SK-N-SH (cell line): ENCODE measurements around the gene RHCE. TPM values are rescaled to one million over a fixed set of nuclear protein-coding genes. Genes with fewer than 3 reads are reported as not detected.
"Not testable (repeated sequence)": the region's sequence is repeated elsewhere in the genome, so short reads cannot be mapped to it uniquely, and the experiment has no call there.

ENCODE experiments used
- CTCF ChIA-PET: fragments of 300-600, 350-600 bp; formaldehyde crosslinking; extraction: SDS; loops from one replicate; lab custom pipeline; 2021; lab: Yijun Ruan, JAX
- POLR2A ChIA-PET: fragments of 350-600 bp; sonication (Branson Sonifier 250); formaldehyde crosslinking; extraction: SDS; loops from one replicate; lab custom pipeline; 2020; ENCODE audit warnings: antibody characterized with exemption, inconsistent platforms; lab: Yijun Ruan, JAX
- DNase-seq: peaks from one replicate; pipeline ENCODE4 v3.0.0; 2012
- H2AFZ ChIP-seq: fragments of 200-600 bp; sonication (generic); 2 replicates; pipeline ENCODE4 v1.8.1; 2016; ENCODE audit warnings: antibody characterized with exemption, mild to moderate bottlenecking, low read depth
- H3F3A ChIP-seq: fragments of 200-600 bp; sonication (generic); replicated peaks from 2 replicates; pipeline ENCODE3; 2016; ENCODE audit warnings: antibody characterized with exemption, mild to moderate bottlenecking; ENCODE audit not compliant: insufficient read depth
- H3K27ac ChIP-seq, 2 experiments: fragments of 200-500 bp in 1 of 2; fragments of 200-600 bp in 1 of 2; sonication (Bioruptor generic) in 1 of 2; sonication (generic), shearing (Covaris generic) in 1 of 2; 2 replicates each; pipeline versions ENCODE4 v1.5.1 to v1.6.1; 2014 to 2016; ENCODE audit warnings: low read depth in 2 of 2, inconsistent platforms in 1 of 2, low read length in 1 of 2, mild to moderate bottlenecking in 1 of 2, mixed read lengths in 1 of 2
- H3K27me3 ChIP-seq: fragments of 200-600 bp; sonication (generic), shearing (Covaris generic); 2 replicates; pipeline ENCODE4 v1.6.1; 2016; ENCODE audit warnings: mixed run types; ENCODE audit not compliant: insufficient read depth
- H3K36me3 ChIP-seq, 2 experiments: fragments of 200-500 bp in 1 of 2; fragments of 200-600 bp in 1 of 2; sonication (Bioruptor generic) in 1 of 2; sonication (generic) in 1 of 2; replicated peaks in 1 of 2; 2 replicates each; pipeline versions ENCODE3 to v1.5.1; 2014 to 2016; ENCODE audit warnings: low read length in 1 of 2, mild to moderate bottlenecking in 1 of 2; ENCODE audit not compliant: insufficient read depth in 2 of 2, control insufficient read depth in 1 of 2
- H3K4me1 ChIP-seq, 2 experiments: fragments of 200-500 bp in 1 of 2; fragments of 200-600 bp in 1 of 2; sonication (Bioruptor generic) in 1 of 2; sonication (generic), shearing (Covaris generic) in 1 of 2; 2 replicates each; pipeline versions ENCODE4 v1.5.1 to v1.6.1; 2014 to 2016; ENCODE audit warnings: low read depth in 1 of 2, low read length in 1 of 2, mixed run types in 1 of 2; ENCODE audit not compliant: insufficient read depth in 2 of 2, control insufficient read depth in 1 of 2
- H3K4me2 ChIP-seq: fragments of 200-600 bp; sonication (generic), shearing (Covaris generic); 2 replicates; pipeline ENCODE4 v1.6.1; 2017; ENCODE audit warnings: mixed run types
- H3K4me3 ChIP-seq, 2 experiments: fragments of 200-500 bp in 1 of 2; fragments of 200-600 bp in 1 of 2; sonication (Bioruptor generic) in 1 of 2; sonication (generic), shearing (Covaris generic) in 1 of 2; 2 replicates each; pipeline versions ENCODE4 v1.5.1 to v1.8.1; 2014 to 2016; ENCODE audit warnings: low read depth in 2 of 2, inconsistent platforms in 1 of 2, low read length in 1 of 2, mild to moderate bottlenecking in 1 of 2, mixed read lengths in 1 of 2, moderate library complexity in 1 of 2
- H3K79me2 ChIP-seq: fragments of 200-600 bp; sonication (generic); 2 replicates; pipeline ENCODE4 v1.8.1; 2017; ENCODE audit warnings: mild to moderate bottlenecking; ENCODE audit not compliant: insufficient read depth
- H3K9ac ChIP-seq: fragments of 200-600 bp; sonication (generic); 2 replicates; pipeline ENCODE4 v1.6.1; 2017; ENCODE audit warnings: mixed run types
- H3K9me2 ChIP-seq: fragments of 200-600 bp; sonication (generic); 2 replicates; pipeline ENCODE4 v1.6.1; 2017; ENCODE audit warnings: mixed run types
- H3K9me3 ChIP-seq: fragments of 200-600 bp; sonication (generic); 2 replicates; pipeline ENCODE4 v1.6.1; 2017; ENCODE audit warnings: mixed run types, mild to moderate bottlenecking, moderate library complexity
- H4K20me1 ChIP-seq: fragments of 200-600 bp; sonication (generic); 2 replicates; pipeline ENCODE4 v1.6.1; 2017; ENCODE audit warnings: mild to moderate bottlenecking, mixed run types; ENCODE audit not compliant: insufficient read depth
- CTCF ChIP-seq: fragments of 200-600 bp; sonication (generic); IDR thresholded peaks from 2 replicates; pipeline ENCODE4 v1.6.1; 2017; ENCODE audit warnings: antibody characterized with exemption, mild to moderate bottlenecking, moderate library complexity
- EP300 ChIP-seq, 2 experiments: IDR thresholded peaks; 2 replicates each; pipeline versions ENCODE4 v1.4.0 to v1.6.1; 2012; ENCODE audit warnings: borderline replicate concordance in 1 of 2, low read depth in 1 of 2, low read length in 1 of 2
- EZH2phosphoT487 ChIP-seq: fragments of 200-600 bp; sonication (generic); IDR thresholded peaks from 2 replicates; pipeline ENCODE4 v1.6.1; 2017; ENCODE audit warnings: low read depth, mixed run types, mild to moderate bottlenecking, antibody characterized with exemption, moderate library complexity, borderline replicate concordance
- GABPA ChIP-seq: IDR thresholded peaks from 2 replicates; pipeline ENCODE4 v1.4.0; 2012; ENCODE audit warnings: low read depth, mild to moderate bottlenecking
- IRF3 ChIP-seq: fragments of 150-350 bp; IDR thresholded peaks from 2 replicates; pipeline ENCODE4 v1.6.1; 2016; ENCODE audit warnings: mild to moderate bottlenecking, low read depth, low read length
- MEF2A ChIP-seq: IDR thresholded peaks from 2 replicates; pipeline ENCODE4 v1.4.0; 2012; ENCODE audit warnings: low read depth, borderline replicate concordance
- NFIC ChIP-seq: IDR thresholded peaks from 2 replicates; pipeline ENCODE4 v1.4.0; 2012; ENCODE audit warnings: borderline replicate concordance
- PBX3 ChIP-seq: IDR thresholded peaks from 2 replicates; pipeline ENCODE4; 2012
- SIN3A ChIP-seq: IDR thresholded peaks from 2 replicates; pipeline ENCODE4 v1.6.1; 2012; ENCODE audit warnings: low read depth, mild to moderate bottlenecking, low read length, moderate library complexity, borderline replicate concordance
- SMC3 ChIP-seq: IDR thresholded peaks from 2 replicates; pipeline ENCODE4 v1.6.1; 2012; ENCODE audit warnings: low read depth, low read length, improper control_type of control experiment
- USF1 ChIP-seq: IDR thresholded peaks from 2 replicates; pipeline ENCODE4 v1.4.0; 2012; ENCODE audit warnings: low read depth, borderline replicate concordance
- USF2 ChIP-seq: fragments of 150-350 bp; IDR thresholded peaks from 2 replicates; pipeline ENCODE4 v1.6.1; 2017; ENCODE audit warnings: antibody characterized with exemption, low read length, low read depth, borderline replicate concordance
- WGBS: methylation state at CpG from one replicate; pipeline ENCODE4 v1.1.6; 2017; ENCODE audit warnings: low lambda C conversion rate; 5-methylcytosine and 5-hydroxymethylcytosine counted together
- polyA plus RNA-seq, 3 experiments: library from polyadenylated mRNA; depleted of rRNA; stranded (reverse); fragments of >200 nt; gene quantifications; 2 replicates each; pipeline ENCODE4 v1.2.3, GENCODE V29; 2012

RHCE gene
- polyA plus RNA-seq, 1 of the 3 experiments (the other 2 are of a cell fraction): 0.54 TPM

- no peak for DNase-seq
- CTCF ChIA-PET: interaction anchor here (0.7 to 1.3 kb wide), 2 partner anchors 62 to 96 kb away, joined by 3 to 4 read pairs; no protein-coding TSS in a partner anchor
- no peak for TF ChIP-seq IRF3
- no peak for TF ChIP-seq NFIC
- no peak for TF ChIP-seq MEF2A
- TF ChIP-seq PBX3: no peak
- no peak for TF ChIP-seq GABPA
- no peak for TF ChIP-seq USF2
- TF ChIP-seq SMC3: no peak
- TF ChIP-seq EZH2phosphoT487: no peak
- TF ChIP-seq SIN3A: no peak
- TF ChIP-seq EP300 (IDR thresholded peaks at IDR 0.05; ENCODE audit: borderline replicate concordance in 1 of 2, low read depth in 1 of 2, low read length in 1 of 2): no peak
- TF ChIP-seq USF1: no peak
- TF ChIP-seq CTCF: no peak
- TF ChIP-seq, all 33 proteins: peak for 0
- no peaks in the 10 kb centered on the region for H3K27me3 ChIP-seq
- no peak overlapping the region for H3K27ac ChIP-seq
- no peaks in the 10 kb centered on the region for H3K36me3 ChIP-seq
- H3K4me3 ChIP-seq: no peak overlapping the region
- H3K79me2 ChIP-seq: peaks cover 5% of the 10 kb centered on the region; the same call in 1 of the 2 replicates
- POLR2A ChIA-PET: no interaction called here
- no peak overlapping the region for H3K9ac ChIP-seq
- H3K9me2 ChIP-seq: no peaks in the 10 kb centered on the region
- H4K20me1 ChIP-seq: no peaks in the 10 kb centered on the region
- no peaks in the 10 kb centered on the region for H3K9me3 ChIP-seq
- peaks cover 0 to 2% of the 10 kb centered on the region in 2 experiments; a peak in 1 of 4 replicates for H3K4me1 ChIP-seq
- H3K4me2 ChIP-seq: no peak overlapping the region
- 86% methylated on average over 12 of the region's 16 CpGs for WGBS
- H3F3A ChIP-seq: no peaks in the 10 kb centered on the region
- H2AFZ ChIP-seq: no peak overlapping the region
Observed at GRCh38 chr1:25425098-25426085, 4.8 kb upstream of the RHCE start.

- H2AFZ ChIP-seq, H3K4me2 ChIP-seq, H4K20me1 ChIP-seq, H3K79me2 ChIP-seq, H3K9me3 ChIP-seq, H3K36me3 ChIP-seq, H3F3A ChIP-seq, H3K4me3 ChIP-seq, H3K27me3 ChIP-seq, POLR2A ChIA-PET, H3K4me1 ChIP-seq, CTCF ChIA-PET, H3K9me2 ChIP-seq, H3K9ac ChIP-seq, DNase-seq, H3K27ac ChIP-seq: not testable (repeated sequence)
- WGBS: 88% methylated on average over 5 of the region's 6 CpGs
Observed at GRCh38 chr1:25423206-25423605, 2.6 kb upstream of the RHCE start.

GRCh38 chr1:25419339-25419738, 1.3 kb downstream of the RHCE start:
- 78% methylated on average over 1 of the region's 1 CpG for WGBS

More at GRCh38 chr1:25419339-25419738, 1.3 kb downstream of the RHCE start:
- H3K27ac ChIP-seq, CTCF ChIA-PET, H3K4me2 ChIP-seq, H3K4me3 ChIP-seq, H3K79me2 ChIP-seq, H3K9me2 ChIP-seq, H3K36me3 ChIP-seq, DNase-seq, POLR2A ChIA-PET, H3K9ac ChIP-seq, H3K27me3 ChIP-seq, H3K4me1 ChIP-seq, H3F3A ChIP-seq, H3K9me3 ChIP-seq, H2AFZ ChIP-seq, H4K20me1 ChIP-seq: not testable (repeated sequence)
